Osteocyte (in vitro differentiated cells): ENCODE measurements around the gene BAIAP3. TPM values are rescaled to one million over a fixed set of nuclear protein-coding genes. Genes with fewer than 3 reads are reported as not detected.

Experiments used
- DNase-seq: peaks from one replicate; pipeline ENCODE4 v3.0.0; 2021; ENCODE audit warnings: mixed read lengths; ENCODE audit not compliant: unreplicated experiment; ENCODE audit errors: extremely low spot score
- H3K27ac Mint-ChIP-seq: one replicate; pipeline ENCODE4 v1.8.0; 2021; ENCODE audit warnings: mild to moderate bottlenecking, mixed read lengths; ENCODE audit not compliant: unreplicated experiment
- H3K27me3 Mint-ChIP-seq: one replicate; pipeline ENCODE4 v1.8.0; 2021; ENCODE audit warnings: mixed read lengths; ENCODE audit not compliant: unreplicated experiment
- H3K36me3 Mint-ChIP-seq: one replicate; pipeline ENCODE4 v1.8.0; 2021; ENCODE audit warnings: mixed read lengths; ENCODE audit not compliant: unreplicated experiment
- H3K4me1 Mint-ChIP-seq: one replicate; pipeline ENCODE4 v1.8.0; 2021; ENCODE audit warnings: mixed read lengths; ENCODE audit not compliant: unreplicated experiment
- H3K4me3 Mint-ChIP-seq: one replicate; pipeline ENCODE4 v1.8.0; 2021; ENCODE audit warnings: mild to moderate bottlenecking, moderate library complexity, mixed read lengths; ENCODE audit not compliant: unreplicated experiment
- H3K9me3 Mint-ChIP-seq: one replicate; pipeline ENCODE4 v1.8.0; 2021; ENCODE audit warnings: mixed read lengths; ENCODE audit not compliant: unreplicated experiment
- total RNA-seq: library from RNA; stranded (reverse); gene quantifications from 2 replicates; pipeline ENCODE4 v1.2.1, GENCODE V29; 2021
- TF ChIP-seq, protein P1 (sequence below): fragments of 200-600 bp; sonication (generic); IDR thresholded peaks from 2 replicates; pipeline ENCODE4 v1.5.0; 2021; ENCODE audit warnings: antibody characterized with exemption, mild to moderate bottlenecking, moderate library complexity

Gene BAIAP3
- total RNA-seq, 1 donor from 2014 or later = 0.48 TPM

DNA sequence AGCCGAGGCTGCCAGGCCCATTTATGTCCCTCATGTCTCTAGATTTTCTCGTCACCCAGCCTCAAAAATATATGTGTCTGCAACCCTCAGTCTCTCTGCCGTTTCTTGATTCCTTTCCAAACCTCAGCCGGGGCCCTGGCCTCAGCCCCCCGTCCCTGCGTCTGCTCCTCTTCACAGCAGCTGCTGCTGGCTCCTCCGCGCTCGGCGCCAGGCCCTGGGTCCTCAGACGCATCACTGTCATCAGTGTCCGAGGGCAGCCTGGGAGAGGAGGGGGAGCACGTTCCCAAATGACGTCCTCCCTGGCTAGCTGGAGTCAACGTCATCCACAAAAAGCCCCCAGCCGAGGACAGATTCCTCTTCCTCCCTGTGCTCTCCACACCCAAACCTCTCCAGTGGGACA is 15.9 kb downstream of the BAIAP3 start:
- TF ChIP-seq, protein P1, sequence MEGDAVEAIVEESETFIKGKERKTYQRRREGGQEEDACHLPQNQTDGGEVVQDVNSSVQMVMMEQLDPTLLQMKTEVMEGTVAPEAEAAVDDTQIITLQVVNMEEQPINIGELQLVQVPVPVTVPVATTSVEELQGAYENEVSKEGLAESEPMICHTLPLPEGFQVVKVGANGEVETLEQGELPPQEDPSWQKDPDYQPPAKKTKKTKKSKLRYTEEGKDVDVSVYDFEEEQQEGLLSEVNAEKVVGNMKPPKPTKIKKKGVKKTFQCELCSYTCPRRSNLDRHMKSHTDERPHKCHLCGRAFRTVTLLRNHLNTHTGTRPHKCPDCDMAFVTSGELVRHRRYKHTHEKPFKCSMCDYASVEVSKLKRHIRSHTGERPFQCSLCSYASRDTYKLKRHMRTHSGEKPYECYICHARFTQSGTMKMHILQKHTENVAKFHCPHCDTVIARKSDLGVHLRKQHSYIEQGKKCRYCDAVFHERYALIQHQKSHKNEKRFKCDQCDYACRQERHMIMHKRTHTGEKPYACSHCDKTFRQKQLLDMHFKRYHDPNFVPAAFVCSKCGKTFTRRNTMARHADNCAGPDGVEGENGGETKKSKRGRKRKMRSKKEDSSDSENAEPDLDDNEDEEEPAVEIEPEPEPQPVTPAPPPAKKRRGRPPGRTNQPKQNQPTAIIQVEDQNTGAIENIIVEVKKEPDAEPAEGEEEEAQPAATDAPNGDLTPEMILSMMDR = no peak
- no peaks in the 10 kb centered on the region for H3K9me3 Mint-ChIP-seq
- H3K4me1 Mint-ChIP-seq = peaks cover 20% of the 10 kb centered on the region
- H3K36me3 Mint-ChIP-seq = peaks cover 7% of the 10 kb centered on the region
- DNase-seq = no peak
- no peak overlapping the region for H3K27ac Mint-ChIP-seq
- H3K4me3 Mint-ChIP-seq = no peak overlapping the region
- no peaks in the 10 kb centered on the region for H3K27me3 Mint-ChIP-seq

DNA sequence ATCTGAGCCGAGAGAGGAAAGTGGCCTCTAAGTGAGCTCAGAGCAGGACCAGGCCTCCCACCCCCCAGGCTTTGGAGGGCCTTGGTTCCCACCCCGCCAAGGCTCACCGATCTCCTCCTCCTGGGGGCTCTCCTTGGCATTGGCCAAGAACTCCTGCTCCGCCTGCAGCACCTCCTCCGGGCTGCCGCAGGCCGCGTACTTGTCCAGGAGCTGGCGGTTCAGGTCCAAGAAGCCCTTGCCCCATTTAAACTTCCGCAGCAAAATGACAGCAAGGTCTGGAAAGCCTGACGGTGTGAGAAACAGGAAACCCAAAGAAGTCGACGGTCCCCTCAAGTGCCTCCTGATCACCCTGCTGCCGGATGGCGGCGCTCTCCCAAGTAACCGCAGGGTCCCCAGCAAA is 16.5 kb downstream of the BAIAP3 start:
- DNase-seq = no peak
- Mint-ChIP-seq H3K27ac (no peak overlapping the region), H3K9me3 (no peaks in the 10 kb centered on the region), H3K36me3 (peaks cover 7% of the 10 kb centered on the region), H3K4me1 (peaks cover 23% of the 10 kb centered on the region), H3K4me3 (peak overlapping the region; percentile 74), H3K27me3 (no peaks in the 10 kb centered on the region)
- TF ChIP-seq, protein P1 = no peak

DNA sequence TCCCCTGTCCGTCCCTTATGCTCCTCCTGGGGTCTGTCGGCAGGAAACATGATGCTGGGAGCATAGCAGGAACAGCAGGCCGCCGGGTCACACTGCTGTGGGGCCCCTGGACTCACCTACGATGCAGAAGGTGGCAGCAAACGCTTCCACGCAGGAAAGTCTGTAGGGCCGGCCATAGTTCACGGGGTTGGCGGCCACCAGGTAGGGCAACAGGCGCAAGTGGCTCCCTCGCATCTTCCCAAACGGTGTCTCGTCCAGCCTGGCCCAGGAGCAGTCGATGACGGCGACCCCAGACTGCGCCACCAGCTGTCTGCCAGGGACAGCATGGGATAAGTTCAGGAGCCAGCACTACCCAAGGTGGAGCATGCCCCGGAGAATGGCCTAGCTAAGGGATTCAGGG is 17.2 kb downstream of the BAIAP3 start:
- H3K27me3 Mint-ChIP-seq = no peaks in the 10 kb centered on the region

DNA sequence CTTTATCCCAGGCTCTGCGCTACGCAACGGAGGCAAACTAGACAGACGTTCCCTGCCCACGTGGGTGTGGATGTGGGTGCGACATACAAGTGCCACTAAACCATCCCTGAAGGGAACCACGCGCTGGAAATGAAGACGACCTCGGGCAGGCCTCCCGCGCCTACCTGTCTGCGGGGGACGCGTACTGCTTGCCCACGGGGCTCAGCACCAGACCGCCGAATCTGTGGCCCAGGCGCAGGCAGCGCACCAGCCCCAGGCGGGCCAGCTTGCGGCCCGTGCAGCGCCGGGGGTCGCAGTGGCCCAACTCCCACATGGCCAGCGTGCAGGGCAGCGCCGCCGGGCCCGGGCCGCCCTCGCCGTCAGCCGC is 17.8 kb downstream of the BAIAP3 start:
- Mint-ChIP-seq H3K4me3 (peak overlapping the region; percentile 74), H3K4me1 (peaks cover 27% of the 10 kb centered on the region), H3K27me3 (no peaks in the 10 kb centered on the region), H3K27ac (no peak overlapping the region), H3K36me3 (peaks cover 7% of the 10 kb centered on the region), H3K9me3 (no peaks in the 10 kb centered on the region)
- TF ChIP-seq, protein P1 = no peak
- no peak for DNase-seq

More for the DNA sequence above, 17.2 kb downstream of the BAIAP3 start:
- Mint-ChIP-seq H3K4me1 (peaks cover 27% of the 10 kb centered on the region), H3K9me3 (no peaks in the 10 kb centered on the region), H3K27ac (no peak overlapping the region), H3K4me3 (peak overlapping the region; percentile 74), H3K36me3 (peaks cover 7% of the 10 kb centered on the region)
- DNase-seq = no peak
- TF ChIP-seq, protein P1 = no peak

DNA sequence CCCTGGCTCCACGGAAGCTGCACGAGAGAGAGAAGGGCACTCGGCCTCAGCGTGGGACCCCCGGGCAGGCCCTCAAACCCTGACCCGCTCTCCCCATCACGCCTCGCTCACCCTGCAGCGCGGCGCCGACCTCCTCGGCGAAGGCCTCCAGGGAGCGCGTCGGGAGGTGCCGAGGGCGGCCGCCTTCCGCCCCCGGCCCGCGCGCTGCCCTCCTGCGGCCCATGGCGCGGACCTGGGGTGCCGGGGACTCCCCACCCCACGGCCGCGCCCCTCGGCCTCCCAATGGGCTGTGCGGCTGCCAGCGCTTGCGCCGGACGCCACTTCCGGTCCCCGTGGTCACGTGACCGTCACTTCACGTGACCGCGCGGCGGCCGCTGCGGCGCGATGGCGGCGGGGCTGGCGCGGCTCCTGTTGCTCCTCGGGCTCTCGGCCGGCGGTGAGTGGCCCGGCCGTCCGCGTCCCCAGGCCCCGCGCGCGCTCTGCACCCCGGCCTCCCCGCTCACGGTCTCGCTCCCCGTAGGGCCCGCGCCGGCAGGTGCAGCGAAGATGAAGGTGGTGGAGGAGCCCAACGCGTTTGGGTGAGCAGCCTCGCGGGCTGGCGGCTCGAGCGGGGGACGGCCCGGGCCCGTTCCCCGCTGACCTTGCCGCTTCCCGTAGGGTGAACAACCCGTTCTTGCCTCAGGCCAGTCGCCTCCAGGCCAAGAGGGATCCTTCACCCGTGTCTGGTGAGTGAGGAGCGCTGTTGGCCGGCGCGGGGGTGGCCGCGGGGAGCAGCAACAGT is 18.3 kb downstream of the BAIAP3 start, which contains the start of the genes GNPTG and TSR3:
TSS of gene GNPTG (plus strand) at position 350 of the 781 bp plus-strand sequence. CDS start at position 385, 35 bp downstream.
TSS of gene TSR3 (minus strand) at position 297 of the 781 bp plus-strand sequence. CDS start at position 223, 74 bp downstream.
- H3K27me3 Mint-ChIP-seq = no peaks in the 10 kb centered on the region
- peaks cover 27% of the 10 kb centered on the region for H3K4me1 Mint-ChIP-seq
- TF ChIP-seq, protein P1 = no peak
- peak within 1 kb of the TSS; percentile 59 for H3K27ac Mint-ChIP-seq
- DNase-seq = peak; percentile 95
- peak within 1 kb of the TSS; percentile 86 for H3K4me3 Mint-ChIP-seq
- H3K36me3 Mint-ChIP-seq = peaks cover 7% of the 10 kb centered on the region
- H3K9me3 Mint-ChIP-seq = no peaks in the 10 kb centered on the region
